ENCODE data around the gene PCDH7. TPM values are rescaled to one million over a fixed set of nuclear protein-coding genes. Genes with fewer than 3 reads are reported as not detected.

The PCDH7 gene, protein sequence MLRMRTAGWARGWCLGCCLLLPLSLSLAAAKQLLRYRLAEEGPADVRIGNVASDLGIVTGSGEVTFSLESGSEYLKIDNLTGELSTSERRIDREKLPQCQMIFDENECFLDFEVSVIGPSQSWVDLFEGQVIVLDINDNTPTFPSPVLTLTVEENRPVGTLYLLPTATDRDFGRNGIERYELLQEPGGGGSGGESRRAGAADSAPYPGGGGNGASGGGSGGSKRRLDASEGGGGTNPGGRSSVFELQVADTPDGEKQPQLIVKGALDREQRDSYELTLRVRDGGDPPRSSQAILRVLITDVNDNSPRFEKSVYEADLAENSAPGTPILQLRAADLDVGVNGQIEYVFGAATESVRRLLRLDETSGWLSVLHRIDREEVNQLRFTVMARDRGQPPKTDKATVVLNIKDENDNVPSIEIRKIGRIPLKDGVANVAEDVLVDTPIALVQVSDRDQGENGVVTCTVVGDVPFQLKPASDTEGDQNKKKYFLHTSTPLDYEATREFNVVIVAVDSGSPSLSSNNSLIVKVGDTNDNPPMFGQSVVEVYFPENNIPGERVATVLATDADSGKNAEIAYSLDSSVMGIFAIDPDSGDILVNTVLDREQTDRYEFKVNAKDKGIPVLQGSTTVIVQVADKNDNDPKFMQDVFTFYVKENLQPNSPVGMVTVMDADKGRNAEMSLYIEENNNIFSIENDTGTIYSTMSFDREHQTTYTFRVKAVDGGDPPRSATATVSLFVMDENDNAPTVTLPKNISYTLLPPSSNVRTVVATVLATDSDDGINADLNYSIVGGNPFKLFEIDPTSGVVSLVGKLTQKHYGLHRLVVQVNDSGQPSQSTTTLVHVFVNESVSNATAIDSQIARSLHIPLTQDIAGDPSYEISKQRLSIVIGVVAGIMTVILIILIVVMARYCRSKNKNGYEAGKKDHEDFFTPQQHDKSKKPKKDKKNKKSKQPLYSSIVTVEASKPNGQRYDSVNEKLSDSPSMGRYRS (N-terminal part only)
- not detected for total RNA-seq

DNA sequence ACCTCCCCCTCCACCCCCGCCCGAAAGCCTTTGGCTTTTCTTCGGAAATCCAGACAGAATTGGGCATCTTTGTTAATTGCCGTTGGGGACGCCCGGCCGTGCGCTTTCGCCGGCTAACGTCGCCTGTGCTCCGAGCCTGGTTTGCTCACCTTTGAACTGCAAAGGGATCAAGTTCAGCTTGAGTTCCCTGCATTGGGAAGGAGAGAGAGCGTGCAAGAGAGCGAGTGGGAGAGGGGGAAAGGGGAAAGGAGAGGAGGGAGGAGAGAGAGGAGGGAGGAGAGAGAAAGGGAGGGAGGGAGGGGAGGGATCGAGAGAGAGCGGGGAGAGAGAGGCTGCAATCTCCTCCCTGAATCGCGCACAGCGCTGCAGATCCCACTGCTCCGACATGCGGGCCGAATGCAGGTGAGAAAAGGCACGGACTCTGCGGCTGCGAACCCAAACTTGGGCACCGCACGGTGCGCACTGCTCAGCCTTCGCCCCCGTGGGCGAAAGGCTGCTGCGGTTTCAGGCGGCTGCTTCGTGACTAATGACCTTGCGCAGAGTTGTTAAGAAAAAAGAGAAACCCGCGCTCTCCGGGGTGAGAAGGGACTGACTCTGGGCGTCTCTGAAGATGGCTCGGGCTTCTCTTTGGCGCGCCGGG lies at the start of gene PCDH7:
Gene PCDH7 (plus strand): TSS at position 349 of the 640 bp plus-strand sequence. CDS start 1,054 bp downstream, outside the sequence.
- peaks cover 3% of the 10 kb centered on the region for H3K36me3 Mint-ChIP-seq (ENCODE audit: low read depth)
- no peaks in the 10 kb centered on the region for H3K9me3 Mint-ChIP-seq
- intact Hi-C loops (cut with micrococcal nuclease), result no loop called here
- H3K27me3 Mint-ChIP-seq (ENCODE audit: low read depth), result peaks cover 62% of the 10 kb centered on the region
- no peak within 1 kb of the TSS for H3K27ac Mint-ChIP-seq
- DNase-seq, result peak; percentile 28
- peaks cover 45% of the 10 kb centered on the region for H3K4me1 Mint-ChIP-seq (ENCODE audit: low read depth)
- CTCF ChIA-PET, result no interaction called here
- peak within 1 kb of the TSS; percentile 51 for H3K4me3 Mint-ChIP-seq

GRCh38 chr4:30671926-30672448 lies 48.2 kb upstream of the PCDH7 start:
- H3K4me3 Mint-ChIP-seq, result no peak overlapping the region
- no peaks in the 10 kb centered on the region for H3K9me3 Mint-ChIP-seq
- intact Hi-C loops (cut with micrococcal nuclease), result no loop called here
- CTCF ChIA-PET, result no interaction called here
- H3K4me1 Mint-ChIP-seq (ENCODE audit: low read depth), result no peaks in the 10 kb centered on the region
- no peak overlapping the region for H3K27ac Mint-ChIP-seq
- no peak for DNase-seq
- no peaks in the 10 kb centered on the region for H3K36me3 Mint-ChIP-seq (ENCODE audit: low read depth)
- H3K27me3 Mint-ChIP-seq (ENCODE audit: low read depth), result no peaks in the 10 kb centered on the region

DNA sequence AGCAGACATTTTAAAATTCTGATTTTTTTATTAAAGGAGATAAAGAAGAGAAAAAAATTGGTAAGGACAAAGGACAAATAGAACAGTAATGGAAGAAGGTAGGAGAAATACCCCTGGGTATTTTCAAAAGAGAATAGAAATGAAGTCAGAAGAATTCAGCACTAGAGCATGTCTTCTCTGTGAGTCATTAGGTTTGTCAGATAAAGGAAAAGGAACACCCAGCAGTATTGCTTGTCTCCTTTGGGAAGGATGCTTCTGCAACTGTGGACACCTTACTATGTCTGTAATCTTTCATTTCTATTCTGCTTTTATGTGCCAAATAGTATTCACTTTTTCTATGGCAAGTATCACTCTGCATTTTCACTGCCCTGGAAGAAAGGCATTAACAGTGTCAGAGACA lies 24.0 kb upstream of the PCDH7 start:
- intact Hi-C loops (cut with micrococcal nuclease), result no loop called here
- H3K4me3 Mint-ChIP-seq, result no peak overlapping the region
- CTCF ChIA-PET, result no interaction called here
- H3K9me3 Mint-ChIP-seq, result no peaks in the 10 kb centered on the region
- DNase-seq, result no peak
- no peak overlapping the region for H3K27ac Mint-ChIP-seq
- peaks cover 3% of the 10 kb centered on the region for H3K27me3 Mint-ChIP-seq (ENCODE audit: low read depth)
- no peaks in the 10 kb centered on the region for H3K4me1 Mint-ChIP-seq (ENCODE audit: low read depth)
- H3K36me3 Mint-ChIP-seq (ENCODE audit: low read depth), result no peaks in the 10 kb centered on the region

DNA sequence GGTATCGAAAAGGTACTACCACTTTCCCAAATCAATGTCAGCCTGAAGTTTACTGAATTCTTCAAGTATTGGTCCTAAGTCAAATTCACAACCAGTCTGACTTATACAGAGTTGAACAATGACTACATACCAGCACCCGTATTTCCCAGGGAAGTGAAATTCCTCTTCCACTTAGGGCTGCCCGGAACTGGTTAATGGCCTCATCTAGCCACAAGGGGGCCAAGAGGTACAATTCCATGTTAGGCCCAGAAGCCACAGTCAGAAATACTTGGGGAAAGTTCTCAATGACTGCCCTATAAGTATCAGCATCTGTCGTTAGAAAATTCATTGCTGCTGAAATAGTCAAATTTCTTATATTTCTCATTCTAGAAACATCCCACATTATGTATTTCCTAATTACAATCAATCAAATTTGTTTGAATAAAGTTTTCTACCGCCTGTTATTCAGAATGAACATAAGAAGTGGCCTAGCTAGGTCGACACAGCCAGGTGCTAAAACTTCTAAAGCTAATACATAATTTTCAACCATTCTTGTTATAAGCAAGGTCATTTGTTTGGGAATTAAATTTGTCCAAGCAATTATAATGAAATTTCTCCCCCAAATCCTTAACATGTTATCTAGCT lies 5.6 kb upstream of the PCDH7 start:
- CTCF ChIA-PET, result interaction anchor here (0.9 kb wide), 1 partner anchor 12 kb away, joined by 3 read pairs; no protein-coding TSS in a partner anchor
- H3K36me3 Mint-ChIP-seq (ENCODE audit: low read depth), result no peaks in the 10 kb centered on the region
- H3K27me3 Mint-ChIP-seq (ENCODE audit: low read depth), result peaks cover 45% of the 10 kb centered on the region
- no peak overlapping the region for H3K4me3 Mint-ChIP-seq
- no peak for DNase-seq
- peaks cover 27% of the 10 kb centered on the region for H3K4me1 Mint-ChIP-seq (ENCODE audit: low read depth)
- intact Hi-C loops (cut with micrococcal nuclease), result loop anchor here (10.0 kb wide), 1 partner anchor 960 kb away; no protein-coding TSS in a partner anchor
- H3K27ac Mint-ChIP-seq, result no peak overlapping the region
- peaks cover 7% of the 10 kb centered on the region for H3K9me3 Mint-ChIP-seq

DNA sequence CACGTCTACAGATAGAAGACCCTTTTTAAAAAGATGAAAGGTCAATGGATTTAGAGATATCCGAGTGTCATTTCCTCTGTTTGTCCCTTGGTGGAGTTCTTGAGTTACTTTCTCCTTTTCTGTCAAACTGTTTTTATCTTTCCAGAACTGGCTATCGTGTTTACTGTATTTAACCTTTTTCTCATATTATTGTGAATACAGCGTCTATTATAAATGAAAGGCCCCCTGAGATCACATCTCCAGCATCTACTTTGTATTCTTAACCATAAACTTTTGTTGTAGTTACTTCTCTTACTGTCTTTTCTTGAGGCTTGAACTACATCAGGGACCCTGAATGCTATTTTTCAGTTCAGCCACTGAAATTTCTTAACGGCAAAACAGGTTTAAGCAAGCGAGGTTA lies 4.0 kb upstream of the PCDH7 start:
- Mint-ChIP-seq H3K36me3 (ENCODE audit: low read depth) (peaks cover 2% of the 10 kb centered on the region), H3K9me3 (no peaks in the 10 kb centered on the region), H3K4me3 (no peak overlapping the region), H3K27ac (no peak overlapping the region), H3K27me3 (ENCODE audit: low read depth) (peaks cover 56% of the 10 kb centered on the region), H3K4me1 (ENCODE audit: low read depth) (peaks cover 38% of the 10 kb centered on the region)
- intact Hi-C loops (cut with micrococcal nuclease), result loop anchor here (10.0 kb wide), 1 partner anchor 959 kb away; no protein-coding TSS in a partner anchor
- CTCF ChIA-PET, result no interaction called here
- no peak for DNase-seq

DNA sequence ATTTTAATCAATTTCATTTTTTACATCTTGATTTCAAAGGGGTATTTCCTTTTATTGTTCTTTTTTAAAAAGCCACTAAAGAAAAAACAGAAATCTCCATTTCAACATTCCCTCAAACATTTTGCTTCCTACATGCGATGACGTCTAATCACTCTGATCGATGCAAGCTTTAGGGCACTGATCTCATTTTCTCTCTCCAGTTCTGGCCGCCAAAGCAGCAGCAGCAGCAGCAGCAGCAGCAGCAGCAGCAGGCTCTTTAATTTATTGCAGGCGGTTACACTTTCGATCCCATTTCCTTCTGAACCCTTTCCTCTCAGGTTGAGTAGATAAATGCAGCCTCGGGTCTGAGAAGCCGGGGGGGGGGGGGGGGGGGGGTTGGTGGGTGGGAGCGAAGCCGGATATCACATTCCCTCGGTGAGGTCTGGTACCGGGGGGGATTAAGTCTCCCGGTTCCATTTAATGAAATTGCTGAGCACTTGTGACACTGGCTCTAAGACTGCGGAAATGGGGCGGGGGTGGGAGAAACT lies 3.4 kb upstream of the PCDH7 start:
- H3K4me1 Mint-ChIP-seq (ENCODE audit: low read depth), result peaks cover 40% of the 10 kb centered on the region
- CTCF ChIA-PET, result no interaction called here
- H3K9me3 Mint-ChIP-seq, result no peaks in the 10 kb centered on the region
- no peak for DNase-seq
- peaks cover 58% of the 10 kb centered on the region for H3K27me3 Mint-ChIP-seq (ENCODE audit: low read depth)
- peak overlapping the region; percentile 59 for H3K4me3 Mint-ChIP-seq
- H3K36me3 Mint-ChIP-seq (ENCODE audit: low read depth), result peaks cover 2% of the 10 kb centered on the region
- intact Hi-C loops (cut with micrococcal nuclease), result loop anchor here (10.0 kb wide), 1 partner anchor 958 kb away; no protein-coding TSS in a partner anchor
- H3K27ac Mint-ChIP-seq, result no peak overlapping the region

DNA sequence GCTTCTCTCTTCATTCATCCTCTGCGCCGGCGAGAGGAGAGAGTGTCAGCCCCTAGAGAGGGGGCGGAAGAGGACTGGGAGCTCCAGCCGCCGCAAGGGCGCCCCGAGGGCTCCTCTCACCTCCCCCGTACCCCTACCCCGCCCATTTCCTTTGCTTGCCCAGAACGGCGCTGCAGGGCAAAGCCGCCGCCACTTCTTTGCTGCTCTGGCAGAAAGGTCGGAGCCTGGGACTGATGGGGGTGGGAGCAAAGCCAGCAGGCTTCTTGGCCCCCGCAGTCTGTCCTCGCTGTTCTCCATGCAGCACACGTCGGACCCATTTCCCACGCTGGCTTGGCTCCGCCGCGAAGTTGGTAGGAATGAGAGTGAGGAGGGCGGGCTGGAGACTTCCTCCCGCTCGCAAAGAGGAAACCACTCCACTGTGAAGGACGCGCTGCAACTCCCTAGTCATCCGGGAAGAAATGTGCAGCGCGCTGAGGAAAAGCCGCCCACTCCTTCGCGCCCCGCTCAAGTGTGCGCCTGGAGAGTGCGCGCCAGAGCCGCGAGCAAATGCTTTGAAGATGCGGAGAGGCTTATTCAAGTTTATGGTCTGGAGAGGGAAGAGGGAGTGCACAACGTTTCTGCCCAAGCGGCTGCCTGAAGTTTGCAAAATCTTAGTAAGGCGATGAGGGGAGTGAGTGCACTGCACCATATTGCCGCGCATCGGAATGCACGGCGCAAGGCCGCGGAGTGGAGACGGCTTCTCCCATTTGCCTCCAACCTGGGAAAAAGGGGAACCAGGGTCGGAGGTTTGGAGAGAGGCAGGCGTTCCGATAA lies 2.8 kb upstream of the PCDH7 start:
- CTCF ChIA-PET, result no interaction called here
- intact Hi-C loops (cut with micrococcal nuclease), result loop anchor here (10.0 kb wide), 1 partner anchor 957 kb away; no protein-coding TSS in a partner anchor
- Mint-ChIP-seq H3K9me3 (no peaks in the 10 kb centered on the region), H3K4me1 (ENCODE audit: low read depth) (peaks cover 40% of the 10 kb centered on the region), H3K27me3 (ENCODE audit: low read depth) (peaks cover 55% of the 10 kb centered on the region), H3K27ac (no peak overlapping the region), H3K36me3 (ENCODE audit: low read depth) (peaks cover 2% of the 10 kb centered on the region), H3K4me3 (peak overlapping the region; percentile 59)
- DNase-seq, result peak; percentile 29

DNA sequence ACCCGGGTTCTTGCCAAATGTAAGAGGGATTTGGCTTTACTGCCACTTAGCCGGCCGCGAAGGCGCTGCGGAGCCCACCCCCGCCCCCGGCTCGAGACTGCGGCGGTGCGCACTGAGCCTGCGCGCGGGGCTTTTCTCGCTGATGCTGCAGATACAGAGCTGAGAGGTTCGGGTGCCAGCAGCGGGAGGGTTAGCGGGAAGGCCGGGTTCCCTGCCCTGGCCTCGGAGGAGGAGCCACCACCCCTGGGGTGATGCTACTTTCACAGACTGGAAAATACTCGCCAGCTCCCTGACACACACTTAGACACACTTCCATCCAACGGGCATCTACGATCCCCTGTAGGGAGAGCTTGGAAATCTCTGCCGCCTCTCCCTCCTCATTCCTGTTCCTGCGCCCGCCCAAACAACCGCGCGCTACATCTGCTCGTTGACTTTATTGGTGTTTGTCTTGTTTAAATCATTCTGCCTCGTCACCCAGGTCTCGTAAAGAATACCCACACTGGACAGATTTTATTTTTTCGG lies 2.1 kb upstream of the PCDH7 start:
- H3K9me3 Mint-ChIP-seq, result no peaks in the 10 kb centered on the region
- H3K36me3 Mint-ChIP-seq (ENCODE audit: low read depth), result peaks cover 2% of the 10 kb centered on the region
- intact Hi-C loops (cut with micrococcal nuclease), result loop anchor here (10.0 kb wide), 1 partner anchor 957 kb away; no protein-coding TSS in a partner anchor
- H3K4me1 Mint-ChIP-seq (ENCODE audit: low read depth), result peaks cover 43% of the 10 kb centered on the region
- CTCF ChIA-PET, result no interaction called here
- no peak overlapping the region for H3K27ac Mint-ChIP-seq
- peaks cover 55% of the 10 kb centered on the region for H3K27me3 Mint-ChIP-seq (ENCODE audit: low read depth)
- H3K4me3 Mint-ChIP-seq, result peak overlapping the region; percentile 47
- DNase-seq, result no peak

DNA sequence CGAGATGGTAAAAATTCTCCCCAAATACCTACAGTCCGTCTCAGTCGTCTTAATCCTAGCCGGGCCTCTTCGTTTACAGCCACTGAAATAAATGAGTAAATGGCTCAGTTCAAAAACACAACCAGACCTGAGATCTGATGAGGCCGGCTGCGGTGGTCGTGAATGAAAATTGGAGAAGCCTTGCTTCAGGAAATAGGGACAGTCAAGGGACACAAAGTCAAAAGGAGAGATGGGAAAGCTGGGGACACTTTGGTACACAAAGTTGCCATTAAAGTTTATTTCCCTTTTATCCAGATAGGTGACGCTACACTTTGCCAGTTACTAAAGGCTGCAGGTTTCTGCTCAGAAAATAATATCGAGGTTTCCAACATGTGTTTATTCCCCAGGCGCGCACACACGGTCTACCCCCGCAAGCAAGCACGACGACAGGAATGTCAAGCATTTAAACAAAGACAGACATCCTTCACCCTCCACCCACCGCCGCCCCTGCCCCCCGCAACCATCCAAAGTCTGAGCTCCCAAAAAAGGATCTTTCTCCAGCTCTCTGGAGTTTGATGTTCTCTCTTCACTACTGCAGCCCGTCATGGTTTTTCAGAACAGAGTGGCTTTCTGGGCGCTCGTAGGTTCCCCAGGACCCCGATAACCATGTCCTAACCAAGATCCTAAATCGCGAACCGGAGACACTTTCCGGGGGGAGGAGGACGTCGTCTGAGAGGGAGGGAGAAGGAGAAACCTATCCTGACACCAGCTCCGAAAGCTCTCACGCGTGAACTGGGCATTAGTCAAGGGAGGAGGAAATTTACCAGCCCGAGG lies 1.3 kb upstream of the PCDH7 start:
- CTCF ChIA-PET, result no interaction called here
- intact Hi-C loops (cut with micrococcal nuclease), result loop anchor here (10.0 kb wide), 1 partner anchor 956 kb away; no protein-coding TSS in a partner anchor
- H3K27ac Mint-ChIP-seq, result no peak overlapping the region
- no peak overlapping the region for H3K4me3 Mint-ChIP-seq
- H3K36me3 Mint-ChIP-seq (ENCODE audit: low read depth), result peaks cover 3% of the 10 kb centered on the region
- peaks cover 59% of the 10 kb centered on the region for H3K27me3 Mint-ChIP-seq (ENCODE audit: low read depth)
- peaks cover 45% of the 10 kb centered on the region for H3K4me1 Mint-ChIP-seq (ENCODE audit: low read depth)
- H3K9me3 Mint-ChIP-seq, result no peaks in the 10 kb centered on the region
- DNase-seq, result no peak

GRCh38 chr4:30719454-30720020 lies 632 bp upstream of the PCDH7 start:
- Mint-ChIP-seq H3K4me1 (ENCODE audit: low read depth) (peaks cover 45% of the 10 kb centered on the region), H3K27me3 (ENCODE audit: low read depth) (peaks cover 62% of the 10 kb centered on the region), H3K27ac (no peak overlapping the region), H3K36me3 (ENCODE audit: low read depth) (peaks cover 3% of the 10 kb centered on the region), H3K4me3 (peak overlapping the region; percentile 41), H3K9me3 (no peaks in the 10 kb centered on the region)
- CTCF ChIA-PET, result no interaction called here
- no peak for DNase-seq
- intact Hi-C loops (cut with micrococcal nuclease), result loop anchor here (10.0 kb wide), 1 partner anchor 955 kb away; no protein-coding TSS in a partner anchor

Data from activated naive CD4-positive, alpha-beta T cell treated with anti-CD3 and anti-CD28 coated beads for 36 hours (primary cell).